ENCODE measurements around the gene C9orf40. TPM values are rescaled to one million over a fixed set of nuclear protein-coding genes. Genes with fewer than 3 reads are reported as not detected.

Gene C9orf40, protein sequence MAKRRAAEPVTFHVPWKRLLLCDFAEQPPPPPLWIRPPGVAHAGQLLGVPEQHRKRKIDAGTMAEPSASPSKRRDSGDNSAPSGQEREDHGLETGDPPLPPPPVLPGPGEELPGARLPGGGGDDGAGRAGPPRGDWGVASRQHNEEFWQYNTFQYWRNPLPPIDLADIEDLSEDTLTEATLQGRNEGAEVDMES
- 2.6 TPM for polyA plus RNA-seq (2013)

DNA sequence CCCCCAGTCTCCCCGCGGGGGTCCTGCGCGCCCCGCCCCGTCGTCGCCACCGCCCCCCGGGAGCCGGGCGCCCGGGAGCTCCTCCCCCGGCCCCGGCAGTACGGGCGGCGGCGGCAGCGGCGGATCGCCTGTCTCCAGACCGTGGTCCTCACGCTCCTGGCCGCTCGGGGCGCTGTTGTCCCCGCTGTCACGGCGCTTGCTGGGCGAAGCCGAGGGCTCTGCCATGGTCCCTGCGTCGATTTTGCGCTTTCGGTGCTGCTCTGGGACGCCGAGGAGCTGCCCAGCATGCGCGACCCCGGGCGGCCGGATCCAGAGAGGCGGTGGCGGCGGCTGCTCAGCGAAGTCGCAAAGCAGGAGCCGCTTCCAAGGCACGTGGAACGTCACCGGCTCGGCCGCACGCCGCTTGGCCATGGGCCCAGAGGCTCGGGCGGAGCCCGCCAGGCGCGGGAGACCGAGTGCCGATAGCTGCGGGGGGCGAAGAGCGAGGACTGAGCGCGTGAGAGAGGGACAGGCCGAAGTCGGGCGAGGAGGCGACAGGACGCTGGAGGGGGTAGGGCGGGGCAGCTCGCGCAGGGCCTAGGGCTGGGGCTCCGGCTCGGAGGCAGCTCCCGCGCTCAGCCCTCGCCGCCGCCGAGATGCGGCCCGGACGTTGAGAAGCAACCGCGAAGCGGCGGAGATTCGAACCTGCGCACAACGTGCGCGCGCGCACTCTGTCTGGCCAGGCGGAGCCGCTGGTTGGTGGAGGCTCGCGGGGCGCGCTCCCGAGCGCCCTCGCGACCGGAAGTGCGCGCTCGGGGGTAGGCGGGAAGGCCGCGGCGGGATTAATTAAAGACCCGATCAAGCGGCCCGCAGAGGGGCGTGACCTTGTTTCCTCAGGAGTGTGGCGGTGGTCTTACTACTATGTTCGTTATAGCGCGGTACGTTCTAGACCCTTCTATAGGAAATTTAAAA, at the start of gene C9orf40:
TSS of gene C9orf40 (minus strand) at position 712 of the 951 bp plus-strand sequence. CDS start at position 411, 301 bp downstream.
- Histone ChIP-seq H3K27me3 (replicated peaks in 2 of 5; ENCODE audit: control insufficient read depth in 4 of 5, insufficient read depth in 5 of 5, low read length in 4 of 5) (no peaks in the 10 kb centered on the region), H3K4me1 (ENCODE audit: control extremely low read depth in 1 of 4, control insufficient read depth in 4 of 4, insufficient read depth in 4 of 4, low read length in 3 of 4) (peaks cover 0 to 17% (median 10%) of the 10 kb centered on the region in 4 experiments), H3K9me3 (ENCODE audit: control extremely low read depth in 1 of 5, control insufficient read depth in 4 of 5, insufficient read depth in 2 of 5, low read depth in 1 of 5, low read length in 4 of 5) (no peaks in the 10 kb centered on the region), H3K36me3 (ENCODE audit: control insufficient read depth in 4 of 4, insufficient read depth in 4 of 4, low read length in 3 of 4) (peaks cover 0 to 2% (median 0%) of the 10 kb centered on the region in 4 experiments), H3K27ac (ENCODE audit: insufficient read depth in 1 of 2, low read depth in 1 of 2, low read length in 2 of 2, poor library complexity in 1 of 2, severe bottlenecking in 2 of 2) (peak within 1 kb of the TSS; percentile 40 to 84), H3K4me3 (ENCODE audit: control insufficient read depth in 1 of 7, extremely low read depth in 1 of 7, insufficient read depth in 4 of 7, low read depth in 2 of 7, low read length in 6 of 7) (peak within 1 kb of the TSS; percentile 83 to 95 (median 91))
- peak; percentile 90 to 93 (median 93) for DNase-seq
- ChIA-PET CTCF (interaction anchor here (0.6 to 6.4 kb wide), 12 partner anchors 9 to 1931 kb away, joined by 3 to 42 read pairs (median 5); partner anchors contain the start of gene TRPM6), POLR2A (interaction anchor here (1.2 kb wide), 1 partner anchor 24 kb away, joined by 3 read pairs; no protein-coding TSS in a partner anchor)
- WGBS (ENCODE audit: insufficient coverage): under 1% methylated on average over 95 of the region's 125 CpGs

DNA sequence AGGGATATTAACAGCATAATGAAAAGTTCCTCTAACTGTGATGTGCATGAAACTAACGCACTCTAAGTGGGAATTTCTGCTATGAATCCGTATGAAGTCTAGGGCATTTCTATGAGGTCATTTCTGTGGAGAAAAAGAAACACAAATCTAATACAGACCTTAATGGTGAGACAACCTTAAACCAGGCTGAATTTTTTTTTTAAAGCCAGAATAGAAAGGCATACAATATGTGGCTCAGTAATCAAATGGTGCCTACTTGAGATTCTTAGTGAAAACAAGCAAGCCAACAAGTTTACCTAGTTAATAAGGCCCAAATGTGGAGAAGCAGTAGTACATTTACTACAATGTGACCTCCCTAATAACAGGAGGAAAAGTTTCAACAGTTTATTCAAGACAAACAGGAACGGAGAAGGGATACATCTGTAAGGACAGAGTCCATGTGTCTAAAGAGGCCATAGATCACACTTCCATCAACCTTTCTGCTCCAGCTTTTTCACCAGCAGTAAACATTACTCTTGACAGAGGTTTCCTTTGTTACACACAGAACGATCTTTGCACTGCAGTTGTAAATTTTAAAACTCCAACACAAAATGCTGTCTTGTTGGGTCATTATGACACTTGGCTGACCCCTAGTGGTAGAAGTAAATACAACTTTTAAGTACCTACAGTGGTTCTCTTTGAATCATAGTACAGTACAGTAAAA, 49.2 kb upstream of the C9orf40 start:
- WGBS (ENCODE audit: insufficient coverage): no CpG with 5 or more reads among the region's 4 CpGs

DNA sequence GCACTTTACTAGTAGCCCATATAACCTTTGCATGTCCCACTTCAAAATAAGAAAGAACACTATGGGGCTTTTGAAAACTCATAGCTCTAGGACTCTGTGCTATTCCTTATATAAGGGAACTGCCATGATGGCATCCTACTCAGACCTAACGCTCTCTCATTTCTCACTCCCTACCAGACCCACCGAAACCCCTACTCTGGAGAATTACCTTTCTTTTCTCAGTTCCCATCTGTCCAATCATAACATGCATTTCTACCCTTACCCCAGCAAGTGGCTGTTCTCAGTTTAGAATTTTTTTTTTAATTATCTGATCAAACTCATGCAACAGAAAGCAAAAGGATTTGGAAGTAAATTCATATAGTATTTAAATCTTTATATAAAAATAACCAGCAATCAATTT, 48.1 kb upstream of the C9orf40 start:
- ChIA-PET POLR2A (no interaction called here), CTCF (interaction anchor here (1.1 to 14.6 kb wide), 6 partner anchors 10 to 226 kb away, joined by 3 to 208 read pairs (median 10); partner anchors contain the start of genes C9orf40 and TRPM6)
- Histone ChIP-seq H3K4me3 (ENCODE audit: control insufficient read depth in 1 of 7, extremely low read depth in 1 of 7, insufficient read depth in 4 of 7, low read depth in 2 of 7, low read length in 6 of 7) (no peak overlapping the region), H3K27ac (ENCODE audit: insufficient read depth in 1 of 2, low read depth in 1 of 2, low read length in 2 of 2, poor library complexity in 1 of 2, severe bottlenecking in 2 of 2) (no peak overlapping the region), H3K27me3 (replicated peaks in 2 of 5; ENCODE audit: control insufficient read depth in 4 of 5, insufficient read depth in 5 of 5, low read length in 4 of 5) (no peaks in the 10 kb centered on the region), H3K36me3 (ENCODE audit: control insufficient read depth in 4 of 4, insufficient read depth in 4 of 4, low read length in 3 of 4) (peaks cover 6 to 21% (median 13%) of the 10 kb centered on the region in 4 experiments), H3K4me1 (ENCODE audit: control extremely low read depth in 1 of 4, control insufficient read depth in 4 of 4, insufficient read depth in 4 of 4, low read length in 3 of 4) (peaks cover 5 to 10% (median 10%) of the 10 kb centered on the region in 4 experiments), H3K9me3 (ENCODE audit: control extremely low read depth in 1 of 5, control insufficient read depth in 4 of 5, insufficient read depth in 2 of 5, low read depth in 1 of 5, low read length in 4 of 5) (no peaks in the 10 kb centered on the region)
- WGBS (ENCODE audit: insufficient coverage): 100% methylated on average over 2 of the region's 2 CpGs
- DNase-seq: no peak

More for the DNA sequence above, 49.2 kb upstream of the C9orf40 start:
- Histone ChIP-seq H3K4me1 (ENCODE audit: control extremely low read depth in 1 of 4, control insufficient read depth in 4 of 4, insufficient read depth in 4 of 4, low read length in 3 of 4) (peaks cover 5 to 10% (median 10%) of the 10 kb centered on the region in 4 experiments), H3K27me3 (replicated peaks in 2 of 5; ENCODE audit: control insufficient read depth in 4 of 5, insufficient read depth in 5 of 5, low read length in 4 of 5) (no peaks in the 10 kb centered on the region), H3K9me3 (ENCODE audit: control extremely low read depth in 1 of 5, control insufficient read depth in 4 of 5, insufficient read depth in 2 of 5, low read depth in 1 of 5, low read length in 4 of 5) (no peaks in the 10 kb centered on the region), H3K4me3 (ENCODE audit: control insufficient read depth in 1 of 7, extremely low read depth in 1 of 7, insufficient read depth in 4 of 7, low read depth in 2 of 7, low read length in 6 of 7) (peak overlapping the region in 2 of 7 experiments; percentile 34 to 37), H3K36me3 (ENCODE audit: control insufficient read depth in 4 of 4, insufficient read depth in 4 of 4, low read length in 3 of 4) (peaks cover 5 to 13% (median 9%) of the 10 kb centered on the region in 4 experiments), H3K27ac (ENCODE audit: insufficient read depth in 1 of 2, low read depth in 1 of 2, low read length in 2 of 2, poor library complexity in 1 of 2, severe bottlenecking in 2 of 2) (no peak overlapping the region)
- ChIA-PET CTCF (interaction anchor here (0.7 to 14.6 kb wide), 11 partner anchors 9 to 227 kb away, joined by 3 to 208 read pairs (median 4); no protein-coding TSS in a partner anchor), POLR2A (no interaction called here)
- peak; percentile 90 to 95 (median 92) for DNase-seq

GRCh38 chr9:74985041-74985440, 32.3 kb upstream of the C9orf40 start:
- Histone ChIP-seq H3K4me3 (ENCODE audit: control insufficient read depth in 1 of 7, extremely low read depth in 1 of 7, insufficient read depth in 4 of 7, low read depth in 2 of 7, low read length in 6 of 7) (no peak overlapping the region), H3K36me3 (ENCODE audit: control insufficient read depth in 4 of 4, insufficient read depth in 4 of 4, low read length in 3 of 4) (peaks cover 5 to 25% (median 17%) of the 10 kb centered on the region in 4 experiments), H3K27ac (ENCODE audit: insufficient read depth in 1 of 2, low read depth in 1 of 2, low read length in 2 of 2, poor library complexity in 1 of 2, severe bottlenecking in 2 of 2) (no peak overlapping the region), H3K9me3 (ENCODE audit: control extremely low read depth in 1 of 5, control insufficient read depth in 4 of 5, insufficient read depth in 2 of 5, low read depth in 1 of 5, low read length in 4 of 5) (no peaks in the 10 kb centered on the region), H3K4me1 (ENCODE audit: control extremely low read depth in 1 of 4, control insufficient read depth in 4 of 4, insufficient read depth in 4 of 4, low read length in 3 of 4) (no peaks in the 10 kb centered on the region), H3K27me3 (replicated peaks in 2 of 5; ENCODE audit: control insufficient read depth in 4 of 5, insufficient read depth in 5 of 5, low read length in 4 of 5) (no peaks in the 10 kb centered on the region)
- ChIA-PET CTCF (interaction anchor here (0.9 kb wide), 1 partner anchor 8 kb away, joined by 3 read pairs; no protein-coding TSS in a partner anchor), POLR2A (no interaction called here)
- no peak for DNase-seq

DNA sequence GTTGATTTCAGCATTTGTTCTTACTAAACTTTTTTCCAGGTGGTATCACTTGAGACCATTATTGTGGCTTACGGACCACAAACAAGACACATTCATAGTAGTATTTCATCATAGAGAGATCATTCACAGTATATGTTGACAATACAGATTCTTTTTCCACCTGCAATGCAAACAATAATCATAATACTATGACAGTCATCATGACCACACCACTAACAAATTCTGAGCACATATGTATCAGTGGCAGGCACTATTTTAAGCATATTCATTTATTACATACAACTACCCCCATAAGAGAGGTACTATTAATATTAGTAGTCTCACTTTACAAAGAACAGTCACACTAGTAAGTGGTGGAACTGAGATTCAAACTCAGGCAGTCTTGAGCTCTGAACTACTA, 31.0 kb upstream of the C9orf40 start:
- H3K36me3 ChIP-seq (ENCODE audit: control insufficient read depth in 4 of 4, insufficient read depth in 4 of 4, low read length in 3 of 4): peaks cover 2 to 28% (median 16%) of the 10 kb centered on the region in 4 experiments
- H3K4me1 ChIP-seq (ENCODE audit: control extremely low read depth in 1 of 4, control insufficient read depth in 4 of 4, insufficient read depth in 4 of 4, low read length in 3 of 4): no peaks in the 10 kb centered on the region
- no peaks in the 10 kb centered on the region for H3K27me3 ChIP-seq (replicated peaks in 2 of 5; ENCODE audit: control insufficient read depth in 4 of 5, insufficient read depth in 5 of 5, low read length in 4 of 5)
- ChIA-PET CTCF (no interaction called here), POLR2A (no interaction called here)
- DNase-seq: no peak
- no peak overlapping the region for H3K27ac ChIP-seq (ENCODE audit: insufficient read depth in 1 of 2, low read depth in 1 of 2, low read length in 2 of 2, poor library complexity in 1 of 2, severe bottlenecking in 2 of 2)
- WGBS (ENCODE audit: insufficient coverage): no CpG with 5 or more reads among the region's 1 CpG
- no peak overlapping the region for H3K4me3 ChIP-seq (ENCODE audit: control insufficient read depth in 1 of 7, extremely low read depth in 1 of 7, insufficient read depth in 4 of 7, low read depth in 2 of 7, low read length in 6 of 7)
- H3K9me3 ChIP-seq (ENCODE audit: control extremely low read depth in 1 of 5, control insufficient read depth in 4 of 5, insufficient read depth in 2 of 5, low read depth in 1 of 5, low read length in 4 of 5): no peaks in the 10 kb centered on the region

- H3K27me3 ChIP-seq (replicated peaks in 2 of 5; ENCODE audit: control insufficient read depth in 4 of 5, insufficient read depth in 5 of 5, low read length in 4 of 5): no peaks in the 10 kb centered on the region
- peaks cover 3 to 7% (median 5%) of the 10 kb centered on the region in 5 experiments for H3K9me3 ChIP-seq (ENCODE audit: control extremely low read depth in 1 of 5, control insufficient read depth in 4 of 5, insufficient read depth in 2 of 5, low read depth in 1 of 5, low read length in 4 of 5)
- peaks cover 4 to 32% (median 16%) of the 10 kb centered on the region in 4 experiments for H3K36me3 ChIP-seq (ENCODE audit: control insufficient read depth in 4 of 4, insufficient read depth in 4 of 4, low read length in 3 of 4)
- WGBS (ENCODE audit: insufficient coverage): no CpG with 5 or more reads among the region's 4 CpGs
- no peaks in the 10 kb centered on the region for H3K4me1 ChIP-seq (ENCODE audit: control extremely low read depth in 1 of 4, control insufficient read depth in 4 of 4, insufficient read depth in 4 of 4, low read length in 3 of 4)
- no peak overlapping the region for H3K27ac ChIP-seq (ENCODE audit: insufficient read depth in 1 of 2, low read depth in 1 of 2, low read length in 2 of 2, poor library complexity in 1 of 2, severe bottlenecking in 2 of 2)
- POLR2A ChIA-PET: no interaction called here
- DNase-seq: no peak
- H3K4me3 ChIP-seq (ENCODE audit: control insufficient read depth in 1 of 7, extremely low read depth in 1 of 7, insufficient read depth in 4 of 7, low read depth in 2 of 7, low read length in 6 of 7): no peak overlapping the region
- CTCF ChIA-PET: interaction anchor here (1.0 kb wide), 1 partner anchor 26 kb away, joined by 3 read pairs; no protein-coding TSS in a partner anchor
Measured at GRCh38 chr9:74979844-74980243, 27.1 kb upstream of the C9orf40 start.
